H7 (cell line): Measurements from ENCODE around the gene WNK3. TPM values are rescaled to one million over a fixed set of nuclear protein-coding genes. Genes with fewer than 3 reads are reported as not detected.
A peak's percentile ranks its signal among the peaks of the same experiment; 100 is the strongest.

Experiments
- DNase-seq: peaks from one replicate; pipeline ENCODE4 v3.0.0; 2012
- H3K27me3 ChIP-seq: 2 replicates; pipeline ENCODE4 v1.6.0; 2011; ENCODE audit warnings: mild to moderate bottlenecking, low read length; ENCODE audit not compliant: control insufficient read depth, insufficient read depth
- H3K36me3 ChIP-seq: replicated peaks from 2 replicates; pipeline ENCODE4 v1.5.1; 2011; ENCODE audit warnings: low read length; ENCODE audit not compliant: control insufficient read depth, insufficient read depth
- H3K4me3 ChIP-seq: 2 replicates; pipeline ENCODE4 v1.5.1; 2011; ENCODE audit warnings: low read depth, mild to moderate bottlenecking, control low read depth, low read length, moderate library complexity; ENCODE audit not compliant: insufficient read depth
- total RNA-seq: library from RNA; depleted of rRNA; stranded (reverse); fragments of >200 nt; shearing (Covaris generic); gene quantifications from 2 replicates; pipeline ENCODE4 v1.2.3, GENCODE V29; 2014

WNK3 gene
- total RNA-seq, 1 experiment from 2014 or later: 13.0 TPM

DNA sequence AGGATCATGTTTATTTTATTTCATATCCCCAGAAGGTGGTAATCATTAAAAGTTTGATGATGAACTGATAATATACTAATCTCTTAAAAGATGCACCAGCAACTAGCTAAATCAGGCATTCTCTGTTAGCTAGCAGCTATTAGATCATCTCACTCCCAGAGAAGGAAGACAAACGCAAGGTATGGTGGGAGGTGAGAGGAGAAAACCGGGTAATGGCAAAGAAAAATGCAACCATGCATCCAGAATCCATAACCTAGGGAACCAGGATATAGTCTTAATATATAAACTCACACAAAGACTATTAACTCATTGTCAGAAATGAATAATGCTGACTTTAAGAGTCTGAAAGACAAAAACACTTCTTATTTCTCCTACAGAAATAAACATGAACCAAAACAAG is 66.1 kb downstream of the WNK3 start:
- H3K36me3 ChIP-seq: no peaks in the 10 kb centered on the region; the same call in none of the 2 replicates
- H3K27me3 ChIP-seq: no peaks in the 10 kb centered on the region
- no peak overlapping the region for H3K4me3 ChIP-seq
- no peak for DNase-seq

DNA sequence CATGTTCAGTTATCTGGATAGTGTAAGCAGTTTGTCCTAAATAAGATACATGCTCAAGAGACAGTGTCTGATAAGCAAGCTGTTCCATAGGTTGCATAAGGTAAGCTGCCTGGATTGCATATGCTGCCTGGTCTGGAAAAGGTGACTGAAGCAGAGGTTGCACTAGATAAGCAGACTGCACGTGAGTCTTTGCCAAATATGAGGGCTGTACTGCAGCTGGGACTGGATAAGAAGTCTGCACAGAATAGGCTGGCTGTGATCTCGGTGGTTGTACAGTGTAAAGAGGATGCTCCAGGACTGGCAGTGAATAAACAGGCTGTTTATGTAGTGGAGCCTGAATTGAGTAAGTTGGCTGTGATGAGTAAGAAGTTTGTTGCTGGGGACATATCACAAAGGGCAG is 68.9 kb downstream of the WNK3 start:
- no peak overlapping the region for H3K4me3 ChIP-seq
- no peak for DNase-seq
- no peaks in the 10 kb centered on the region; the same call in 1 of the 2 replicates for H3K36me3 ChIP-seq
- no peaks in the 10 kb centered on the region for H3K27me3 ChIP-seq

DNA sequence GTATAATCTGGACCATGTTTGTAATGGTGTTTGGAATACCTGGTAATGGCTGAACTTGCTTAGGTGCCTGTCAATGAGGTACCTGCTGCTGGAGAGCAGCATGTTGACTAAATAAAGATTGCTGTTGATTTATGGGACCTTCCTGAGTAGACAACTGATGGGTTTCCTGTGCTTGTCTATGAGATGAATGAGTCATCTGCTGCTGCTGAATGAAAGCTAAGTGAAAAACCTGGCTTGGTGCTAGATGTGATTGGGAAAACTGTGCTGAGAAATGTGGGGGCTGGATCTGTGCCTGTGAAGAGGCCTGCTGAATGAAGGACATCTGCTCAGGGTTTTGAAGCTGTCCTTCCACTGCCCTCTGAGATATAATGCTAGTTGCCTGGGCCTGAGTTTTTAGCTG is 69.6 kb downstream of the WNK3 start:
- H3K36me3 ChIP-seq: no peaks in the 10 kb centered on the region; the same call in 1 of the 2 replicates
- DNase-seq: no peak
- no peak overlapping the region for H3K4me3 ChIP-seq
- no peaks in the 10 kb centered on the region for H3K27me3 ChIP-seq

DNA sequence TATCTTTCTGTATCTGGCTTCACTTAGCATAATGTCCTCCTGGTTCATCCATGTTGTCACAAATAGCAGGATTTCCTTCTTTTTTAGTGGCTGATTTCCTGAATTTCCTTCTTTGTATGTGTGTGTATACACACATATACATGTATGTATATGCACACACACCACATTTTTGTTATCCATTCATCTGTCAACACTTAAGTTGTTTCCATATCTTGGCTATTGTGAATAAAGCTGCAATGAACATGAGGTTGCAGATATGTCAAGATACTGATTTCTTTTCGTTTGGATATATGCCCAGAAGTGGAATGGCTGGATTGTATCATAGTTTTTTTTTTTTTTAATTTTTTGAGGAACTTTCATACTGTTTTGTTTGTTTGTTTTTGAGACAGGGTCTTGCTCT is 76.2 kb downstream of the WNK3 start:
- no peak for DNase-seq
- Histone ChIP-seq H3K4me3 (no peak overlapping the region), H3K27me3 (no peaks in the 10 kb centered on the region), H3K36me3 (no peaks in the 10 kb centered on the region)

DNA sequence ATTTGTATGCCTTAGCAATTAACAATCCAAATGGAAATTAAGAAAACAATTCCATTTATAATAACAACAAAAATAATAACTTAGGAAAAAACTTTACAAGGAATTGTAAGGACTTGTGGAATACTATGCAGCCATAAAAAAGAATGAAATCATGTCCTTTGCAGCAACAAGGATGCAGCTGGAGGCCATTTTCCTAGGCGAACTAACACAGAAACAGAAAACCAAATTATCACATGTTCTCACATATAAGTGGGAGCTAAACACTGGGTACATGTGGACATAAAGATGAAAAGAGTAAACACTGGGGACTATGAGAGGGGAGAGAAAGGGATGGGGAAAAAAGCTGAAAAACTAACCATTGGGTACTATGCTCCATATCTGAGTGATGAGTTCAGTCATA is 77.4 kb downstream of the WNK3 start:
- Histone ChIP-seq H3K36me3 (no peaks in the 10 kb centered on the region), H3K27me3 (no peaks in the 10 kb centered on the region), H3K4me3 (no peak overlapping the region)
- no peak for DNase-seq

DNA sequence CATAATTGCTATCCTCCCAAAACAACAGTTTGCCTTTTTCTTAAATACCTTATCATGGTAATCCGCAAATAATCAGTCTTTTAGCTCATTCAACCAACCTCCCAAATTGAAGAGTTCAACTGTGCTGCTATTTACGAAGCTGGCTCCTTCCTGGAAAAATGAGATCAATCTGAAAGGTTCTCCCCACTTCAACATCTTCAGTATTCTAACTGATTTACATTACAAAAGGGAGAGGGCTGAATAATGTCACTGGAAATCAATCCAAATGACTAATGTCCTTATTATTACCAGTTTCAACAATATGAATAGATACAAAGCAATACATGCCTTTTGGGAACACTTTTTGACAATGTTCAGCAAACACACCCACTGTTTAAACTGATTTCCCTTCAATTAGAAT is 86.2 kb downstream of the WNK3 start:
- Histone ChIP-seq H3K4me3 (no peak overlapping the region), H3K36me3 (no peaks in the 10 kb centered on the region), H3K27me3 (no peaks in the 10 kb centered on the region)
- no peak for DNase-seq

DNA sequence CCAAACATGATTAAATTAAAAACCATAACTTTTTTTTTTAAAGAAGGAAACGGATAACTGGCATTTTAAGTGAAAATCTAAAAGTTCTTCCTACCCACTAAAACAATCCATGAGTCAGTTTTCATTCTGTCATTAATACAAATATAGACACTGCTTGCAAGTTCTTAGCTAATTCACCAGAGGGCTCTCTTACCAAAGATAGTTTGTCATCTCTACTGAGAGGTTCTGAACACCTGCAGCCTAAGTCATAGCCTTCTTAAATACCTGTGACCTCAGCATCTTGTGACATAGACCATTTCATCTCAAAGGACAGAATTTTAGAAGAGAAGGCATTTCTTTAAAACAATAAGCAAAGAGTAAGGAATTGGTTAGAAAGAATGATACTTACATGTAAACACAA is 109.5 kb downstream of the WNK3 start:
- Histone ChIP-seq H3K4me3 (no peak overlapping the region), H3K36me3 (no peaks in the 10 kb centered on the region; the same call in 1 of the 2 replicates), H3K27me3 (no peaks in the 10 kb centered on the region)
- DNase-seq: no peak

DNA sequence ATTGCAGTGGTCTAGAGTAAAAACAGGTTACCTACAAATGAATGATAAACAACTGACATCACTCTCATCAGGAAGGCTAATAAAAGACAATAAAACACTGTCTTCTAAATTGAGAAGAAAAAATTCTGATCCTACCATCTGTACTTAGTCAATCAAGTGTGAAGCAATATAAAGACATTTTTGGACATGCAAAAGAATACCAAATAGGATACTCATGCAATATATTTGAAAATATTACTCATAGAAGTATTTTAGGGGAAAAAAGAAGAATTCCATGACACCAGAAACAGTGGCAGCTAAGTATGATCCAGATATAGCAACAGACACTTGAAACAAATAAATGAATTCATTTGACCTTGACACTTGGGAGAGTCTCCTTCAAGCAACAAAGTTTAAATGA is 111.0 kb downstream of the WNK3 start:
- Histone ChIP-seq H3K4me3 (no peak overlapping the region), H3K36me3 (no peaks in the 10 kb centered on the region; the same call in 1 of the 2 replicates), H3K27me3 (no peaks in the 10 kb centered on the region)
- DNase-seq: no peak

DNA sequence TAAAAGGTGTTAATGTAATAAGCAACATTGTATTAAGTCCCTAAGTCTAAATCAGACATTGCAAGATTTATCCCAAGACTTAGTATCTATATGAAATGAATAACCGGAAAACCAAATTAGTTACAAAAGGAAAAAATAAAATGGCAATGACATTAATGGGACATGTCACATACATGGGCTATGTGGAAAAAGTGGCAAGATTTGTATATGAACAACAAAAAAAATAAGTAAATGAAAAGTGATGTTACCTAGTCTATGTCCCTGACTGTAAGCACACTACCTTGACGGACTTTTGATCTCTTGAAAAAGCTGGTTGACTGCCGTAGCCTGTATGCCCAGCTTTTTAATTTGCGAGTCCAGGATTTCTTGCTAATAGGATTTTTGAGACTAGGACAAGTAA is 119.3 kb downstream of the WNK3 start:
- no peak for DNase-seq
- Histone ChIP-seq H3K36me3 (no peaks in the 10 kb centered on the region), H3K4me3 (no peak overlapping the region), H3K27me3 (no peaks in the 10 kb centered on the region)

DNA sequence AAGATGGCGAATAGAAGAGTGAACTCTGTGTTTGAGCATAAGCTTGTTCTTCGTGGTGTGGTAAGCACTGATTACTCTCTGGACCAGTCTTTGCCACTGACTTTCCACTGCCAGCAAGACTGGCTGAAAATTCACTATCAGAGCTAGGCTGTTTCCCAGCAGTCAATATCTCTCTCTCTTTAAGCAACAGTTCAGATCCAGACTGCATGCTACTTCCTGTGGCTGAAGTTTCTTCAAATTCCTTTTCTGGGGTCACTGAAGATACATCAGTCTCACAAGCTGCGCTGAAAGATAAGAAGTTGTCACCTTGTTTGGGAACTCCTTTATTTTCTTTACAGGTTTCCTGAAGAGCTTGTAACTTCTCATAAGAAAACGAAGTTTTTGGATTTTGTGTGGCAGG is 120.8 kb downstream of the WNK3 start:
- no peaks in the 10 kb centered on the region for H3K36me3 ChIP-seq
- H3K27me3 ChIP-seq: no peaks in the 10 kb centered on the region
- no peak overlapping the region for H3K4me3 ChIP-seq
- DNase-seq: no peak

DNA sequence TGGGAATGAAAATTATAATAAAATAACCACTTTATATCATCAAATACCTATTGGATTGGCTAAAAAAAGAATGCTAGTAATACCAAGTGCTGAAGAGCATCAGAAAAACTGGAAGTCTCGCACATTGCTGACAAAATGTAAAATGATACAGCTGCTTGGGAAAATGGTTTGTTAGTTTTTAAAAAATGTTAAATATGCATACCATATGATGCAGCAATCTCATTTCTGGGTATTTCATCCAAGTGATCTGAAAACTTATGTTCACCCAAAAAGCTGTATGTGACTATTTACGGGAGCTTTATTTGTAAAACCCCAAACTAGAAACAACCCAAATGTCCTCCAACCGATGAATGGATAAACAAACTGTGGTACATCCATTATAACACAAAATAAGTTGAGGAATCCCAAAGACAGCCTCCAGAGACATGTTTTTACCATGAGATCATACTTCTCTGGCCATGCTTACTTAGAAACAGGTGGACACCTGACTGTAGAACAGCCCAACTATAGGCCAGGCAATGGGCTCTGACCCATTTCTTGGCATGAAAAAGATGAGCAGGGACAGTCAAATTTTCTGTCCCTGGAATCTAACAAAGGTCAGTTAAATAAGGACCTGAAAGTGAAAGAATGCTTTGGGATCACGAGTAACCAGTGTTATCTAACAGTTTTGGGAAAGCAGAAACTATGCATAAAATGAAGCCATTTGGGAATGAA is 127.3 kb downstream of the WNK3 start:
- no peaks in the 10 kb centered on the region for H3K27me3 ChIP-seq
- DNase-seq: no peak

DNA sequence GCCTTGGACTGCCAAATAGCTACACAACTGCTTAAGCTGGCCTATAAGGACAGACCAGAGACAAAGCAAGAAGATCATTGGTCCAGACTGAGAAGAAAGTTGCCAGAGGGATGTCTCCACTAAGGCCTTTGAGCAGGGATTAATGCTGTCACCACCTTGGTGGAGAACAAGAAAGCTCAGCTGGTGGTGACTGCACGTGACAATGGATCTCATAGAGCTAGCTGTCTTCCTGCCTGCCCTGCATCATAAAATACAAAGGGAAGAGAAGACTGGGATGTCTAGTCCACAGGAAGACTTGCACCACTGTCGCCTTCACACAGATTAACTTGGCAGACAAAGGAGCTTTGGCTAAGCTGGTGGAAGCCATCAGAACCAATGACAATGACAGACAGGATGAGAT is 134.3 kb downstream of the WNK3 start:
- Histone ChIP-seq H3K36me3 (no peaks in the 10 kb centered on the region; the same call in 1 of the 2 replicates), H3K4me3 (no peak overlapping the region), H3K27me3 (no peaks in the 10 kb centered on the region)
- peak; percentile 13 for DNase-seq

More for the DNA sequence above, 127.3 kb downstream of the WNK3 start:
- Histone ChIP-seq H3K36me3 (no peaks in the 10 kb centered on the region; the same call in 1 of the 2 replicates), H3K4me3 (no peak overlapping the region)

DNA sequence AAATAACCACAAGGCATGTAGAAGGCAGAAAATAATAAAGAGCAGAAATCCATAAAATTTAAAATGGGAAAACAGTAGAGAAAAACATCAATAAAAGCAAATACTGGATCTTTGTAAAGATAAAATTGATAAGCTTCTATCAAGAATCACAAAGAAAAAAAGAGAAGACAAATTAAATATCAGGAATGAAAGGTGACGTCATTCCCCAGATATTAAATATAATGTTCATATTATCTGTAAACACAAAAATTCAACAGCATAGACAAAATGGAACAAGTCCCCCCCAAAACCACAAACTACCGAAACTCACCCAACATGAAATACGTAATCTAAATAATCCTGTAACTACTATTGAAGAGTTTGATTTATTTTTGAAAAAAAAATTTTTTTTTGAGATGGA is 144.2 kb downstream of the WNK3 start:
- no peak for DNase-seq
- no peak overlapping the region for H3K4me3 ChIP-seq
- H3K27me3 ChIP-seq: no peaks in the 10 kb centered on the region
- H3K36me3 ChIP-seq: no peaks in the 10 kb centered on the region

DNA sequence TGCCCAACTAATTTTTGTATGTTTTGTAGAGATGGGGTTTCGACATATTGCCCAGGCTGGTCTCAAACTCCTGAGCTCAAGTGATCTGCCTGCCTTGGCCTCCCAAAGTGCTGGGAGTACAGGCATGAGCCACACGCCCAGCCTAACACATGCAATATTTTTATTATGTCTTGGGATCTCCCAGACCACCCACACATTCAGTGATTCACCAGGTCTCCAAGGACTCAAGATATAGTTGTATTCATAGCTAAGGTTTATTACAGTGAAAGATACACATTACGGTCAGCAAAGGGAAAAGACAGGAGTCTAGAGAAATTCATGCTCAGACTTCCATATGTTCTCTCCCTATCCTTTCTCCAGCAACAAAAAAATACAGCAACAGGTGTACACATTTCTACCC is 149.3 kb downstream of the WNK3 start:
- no peaks in the 10 kb centered on the region for H3K27me3 ChIP-seq
- no peak for DNase-seq
- no peak overlapping the region for H3K4me3 ChIP-seq
- H3K36me3 ChIP-seq: no peaks in the 10 kb centered on the region

DNA sequence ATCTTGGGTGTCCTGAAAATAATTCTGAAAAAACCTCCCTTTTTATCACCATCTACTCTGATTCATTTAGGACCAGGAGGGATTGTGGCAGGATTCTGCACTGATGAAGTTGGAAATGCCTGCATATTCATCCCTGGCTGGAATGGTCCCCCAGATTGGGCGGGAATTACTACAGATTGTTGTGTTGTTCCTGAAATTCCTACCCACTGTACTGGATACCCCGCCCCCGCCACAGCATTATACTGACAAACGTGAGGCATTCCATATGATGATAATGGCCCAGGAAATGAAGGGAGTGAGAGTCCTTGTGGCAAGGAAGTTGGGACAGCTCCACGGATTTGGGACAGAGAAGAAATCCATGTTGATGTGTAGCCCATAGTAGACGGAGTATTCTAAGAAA is 159.6 kb downstream of the WNK3 start:
- no peak for DNase-seq
- no peaks in the 10 kb centered on the region for H3K27me3 ChIP-seq

More for the DNA sequence above, 159.6 kb downstream of the WNK3 start:
- no peak overlapping the region for H3K4me3 ChIP-seq
- H3K36me3 ChIP-seq: no peaks in the 10 kb centered on the region
